Esophagus squamous epithelium (tissue), 5 donors: Measurements from ENCODE around the gene RFPL3. TPM values are rescaled to one million over a fixed set of nuclear protein-coding genes. Genes with fewer than 3 reads are reported as not detected.
"Not testable (repeated sequence)": the region's sequence is repeated elsewhere in the genome, so short reads cannot be mapped to it uniquely, and the experiment has no call there.

ENCODE experiments used
- DNase-seq: peaks from one replicate; lab custom pipeline; 2025; lab: John Stamatoyannopoulos, UW
- H3K27ac ChIP-seq, 4 donors: fragments of 200-600 bp; sonication (generic); one replicate each; pipeline ENCODE4 v1.5.1; 2016 to 2019; ENCODE audit warnings: mild to moderate bottlenecking in 1 of 4
- H3K27me3 ChIP-seq, 4 donors: fragments of 200-600 bp; sonication (generic); 1 replicate in 3 of 4; 2 replicates in 1 of 4; pipeline versions ENCODE4 v1.5.1 to v1.6.0; 2017 to 2021; ENCODE audit warnings: antibody characterized with exemption in 1 of 4
- H3K36me3 ChIP-seq, 3 donors: fragments of 200-600 bp; sonication (generic); one replicate each; pipeline ENCODE4 v1.5.1; 2016 to 2019
- H3K4me1 ChIP-seq, 3 donors: fragments of 200-600 bp; sonication (generic); one replicate each; pipeline ENCODE4 v1.5.1; 2017 to 2019
- H3K4me3 ChIP-seq, 4 donors: fragments of 200-600 bp; sonication (generic); 1 replicate in 3 of 4; 2 replicates in 1 of 4; pipeline ENCODE4 v1.5.1; 2016 to 2019; ENCODE audit warnings: mild to moderate bottlenecking in 2 of 4, moderate library complexity in 1 of 4
- H3K9me3 ChIP-seq, 3 donors: fragments of 200-600 bp; sonication (generic); one replicate each; pipeline ENCODE4 v1.5.1; 2016 to 2019
- CTCF ChIP-seq, 6 experiments: fragments of 450-650 bp in 4 of 6; fragments of 200-600 bp in 2 of 6; sonication (generic) in 2 of 6; IDR thresholded peaks; one replicate each; pipeline ENCODE4 v1.5.1; 2016 to 2019; ENCODE audit warnings: antibody characterized with exemption in 6 of 6, mild to moderate bottlenecking in 4 of 6, moderate library complexity in 4 of 6
- POLR2A ChIP-seq, 4 donors: fragments of 450-650 bp; IDR thresholded peaks; one replicate each; pipeline ENCODE4 v1.6.1; 2017; ENCODE audit warnings: antibody characterized with exemption in 4 of 4, mild to moderate bottlenecking in 4 of 4, moderate library complexity in 3 of 4
- WGBS, 2 donors: methylation state at CpG; one replicate each; pipeline ENCODE4 v1.1.5; 2018; 5-methylcytosine and 5-hydroxymethylcytosine counted together
- intact Hi-C: fragments of 100-400 bp; cut with DNase I; formaldehyde crosslinking; loops from one replicate; pipeline ENCODE4 v1.15.0; 2022
- total RNA-seq, 4 donors: library from RNA; depleted of rRNA; stranded (reverse); fragments of >200 nt; gene quantifications; one replicate each; pipeline ENCODE4 v1.1.0, GENCODE V29; 2016
- donor health status: DM: yes; HTN: yes; CAD: no.

Gene RFPL3
- not detected for total RNA-seq

- H3K9me3 ChIP-seq, DNase-seq, H3K4me1 ChIP-seq, intact Hi-C loops, H3K27me3 ChIP-seq, H3K27ac ChIP-seq, H3K36me3 ChIP-seq, H3K4me3 ChIP-seq: not testable (repeated sequence)
- 38% methylated on average over 3 to 8 of the region's 9 CpGs for WGBS, 2 donors
These were observed at the start of gene RFPL3 for GRCh38 chr22:32357567-32357966. TSS of gene RFPL3 (plus strand) at chr22:32357867. CDS start at chr22:32358072, 205 bp downstream.

DNA sequence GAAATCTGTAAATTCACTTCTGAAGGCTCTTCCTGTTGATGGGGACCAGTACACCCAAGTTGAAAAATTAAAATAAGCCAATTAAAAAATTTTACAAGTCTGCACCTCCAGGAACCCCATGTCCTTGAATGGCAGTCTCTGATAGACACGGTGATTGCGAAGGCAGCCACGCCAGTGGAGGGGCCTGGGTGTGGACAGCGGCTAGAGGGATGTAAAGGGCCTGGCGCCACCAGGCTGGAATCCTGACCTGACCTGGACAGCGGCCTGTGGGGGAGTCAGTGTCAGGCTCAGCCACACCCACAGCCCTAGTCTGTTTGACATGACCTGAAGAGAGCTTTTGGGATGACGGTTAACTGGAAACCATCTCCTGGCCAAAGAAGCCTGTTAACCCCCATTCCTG is 49.5 kb upstream of the RFPL3 start:
- H3K27ac ChIP-seq = no peak overlapping the region
- no peaks in the 10 kb centered on the region for H3K4me1 ChIP-seq
- TF ChIP-seq POLR2A (IDR thresholded peaks at IDR 0.05) (no peak), CTCF (IDR thresholded peaks at IDR 0.05) (no peak)
- H3K4me3 ChIP-seq = no peak overlapping the region
- no peaks in the 10 kb centered on the region for H3K9me3 ChIP-seq
- 69 to 78% methylated on average over 6 to 7 of the region's 7 CpGs for WGBS, 2 donors
- peaks cover 0 to 58% (median 0%) of the 10 kb centered on the region in 4 donors for H3K27me3 ChIP-seq
- DNase-seq = no peak
- intact Hi-C loops = no loop called here
- H3K36me3 ChIP-seq = no peaks in the 10 kb centered on the region

- H3K27ac ChIP-seq = no peak overlapping the region
- no peaks in the 10 kb centered on the region for H3K36me3 ChIP-seq
- 64 to 80% methylated on average over 5 to 6 of the region's 6 CpGs for WGBS, 2 donors
- intact Hi-C loops = no loop called here
- H3K4me3 ChIP-seq = no peak overlapping the region
- no peaks in the 10 kb centered on the region for H3K4me1 ChIP-seq
- H3K27me3 ChIP-seq = peaks cover 0 to 57% (median 0%) of the 10 kb centered on the region in 4 donors
- no peak for DNase-seq
- no peaks in the 10 kb centered on the region for H3K9me3 ChIP-seq
- TF ChIP-seq CTCF (IDR thresholded peaks at IDR 0.05) (no peak), POLR2A (IDR thresholded peaks at IDR 0.05) (no peak)
These were observed 48.7 kb upstream of the RFPL3 start for GRCh38 chr22:32308934-32309333.

DNA sequence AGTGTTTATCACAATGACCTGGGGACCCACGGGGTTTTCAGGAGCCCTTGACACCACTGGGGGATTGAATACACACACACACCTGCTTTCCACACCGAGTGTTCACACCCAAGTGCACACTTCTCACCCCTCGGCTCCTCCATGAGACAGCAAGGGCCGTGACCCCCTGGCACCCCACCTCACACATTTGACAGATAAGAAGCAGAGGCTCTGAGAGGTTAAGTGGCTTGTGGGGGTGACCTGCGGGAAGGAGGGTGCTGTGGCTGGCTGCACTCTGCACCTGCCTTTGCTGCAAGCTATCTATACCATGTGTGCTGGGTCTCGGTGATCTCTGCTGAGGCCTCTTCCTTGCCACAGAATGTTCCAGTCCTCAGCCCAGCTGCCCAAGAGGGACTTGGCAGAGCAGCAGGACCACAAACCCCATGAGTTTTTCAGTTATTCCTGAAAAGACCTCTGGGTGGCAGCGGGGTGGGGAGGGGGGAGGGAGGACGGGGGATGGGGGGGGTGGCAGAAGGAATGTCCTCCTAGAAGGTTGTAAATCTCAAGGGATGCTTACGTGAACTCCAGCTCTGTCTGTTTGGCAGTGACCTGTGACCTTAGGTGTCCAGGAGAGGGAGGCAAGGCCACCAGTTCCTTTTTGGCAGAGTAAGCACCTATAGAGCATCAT is 47.9 kb upstream of the RFPL3 start:
- peaks cover 0 to 54% (median 0%) of the 10 kb centered on the region in 4 donors for H3K27me3 ChIP-seq
- no peak for DNase-seq
- H3K4me1 ChIP-seq = no peaks in the 10 kb centered on the region
- WGBS, 2 donors = 31 to 48% methylated on average over 6 of the region's 9 CpGs
- TF ChIP-seq POLR2A (IDR thresholded peaks at IDR 0.05) (no peak), CTCF (IDR thresholded peaks at IDR 0.05) (no peak)
- H3K9me3 ChIP-seq = no peaks in the 10 kb centered on the region
- no peaks in the 10 kb centered on the region for H3K36me3 ChIP-seq
- no peak overlapping the region for H3K27ac ChIP-seq
- intact Hi-C loops = no loop called here
- H3K4me3 ChIP-seq = no peak overlapping the region

GRCh38 chr22:32310777-32311176 is 46.9 kb upstream of the RFPL3 start:
- no peak for DNase-seq
- no peak for TF ChIP-seq POLR2A (IDR thresholded peaks at IDR 0.05)
- TF ChIP-seq CTCF (IDR thresholded peaks at IDR 0.05) = no peak
- Histone ChIP-seq H3K9me3 (no peaks in the 10 kb centered on the region), H3K27ac (no peak overlapping the region), H3K4me3 (no peak overlapping the region), H3K27me3 (peaks cover 0 to 47% (median 0%) of the 10 kb centered on the region in 4 donors), H3K4me1 (no peaks in the 10 kb centered on the region), H3K36me3 (no peaks in the 10 kb centered on the region)
- WGBS, 2 donors = 53 to 70% methylated on average over 4 to 5 of the region's 5 CpGs
- intact Hi-C loops = no loop called here
